NT2/D1 (cell line): ENCODE measurements around the gene ITCH.

Experiments
- DNase-seq: peaks from one replicate; pipeline ENCODE4 v3.0.0-alpha.2; 2011; ENCODE audit warnings: low read depth, low spot score
- H3K27me3 ChIP-seq: 2 replicates; pipeline ENCODE4 v1.6.0; 2011; ENCODE audit warnings: mild to moderate bottlenecking; ENCODE audit not compliant: insufficient read length, insufficient read depth
- H3K36me3 ChIP-seq: 2 replicates; pipeline ENCODE4 v1.6.1; 2011; ENCODE audit warnings: mild to moderate bottlenecking, low read length, mixed read lengths; ENCODE audit not compliant: insufficient read depth, insufficient read length
- H3K4me1 ChIP-seq: 2 replicates; pipeline ENCODE4 v1.5.1; 2011; ENCODE audit not compliant: insufficient read depth, insufficient read length
- H3K4me3 ChIP-seq: 2 replicates; pipeline ENCODE4 v1.5.1; 2011; ENCODE audit warnings: low read depth; ENCODE audit not compliant: insufficient read length
- H3K9ac ChIP-seq: 2 replicates; pipeline ENCODE4 v1.6.0; 2011; ENCODE audit warnings: low read depth; ENCODE audit not compliant: insufficient read length
- H3K9me3 ChIP-seq: 2 replicates; pipeline ENCODE4 v1.5.1; 2011; ENCODE audit warnings: mild to moderate bottlenecking, low read length; ENCODE audit not compliant: insufficient read depth
- SUZ12 ChIP-seq: IDR thresholded peaks from 2 replicates; pipeline ENCODE4 v1.6.1; 2011; ENCODE audit not compliant: insufficient read length, insufficient read depth; ENCODE audit errors: extremely low read depth
- YY1 ChIP-seq: IDR thresholded peaks from 2 replicates; pipeline ENCODE4 v1.6.1; 2011; ENCODE audit not compliant: insufficient read length, insufficient read depth
- ZNF274 ChIP-seq: IDR thresholded peaks from 2 replicates; pipeline ENCODE4 v1.6.1; 2011; ENCODE audit warnings: mild to moderate bottlenecking, low read depth, low read length

Gene ITCH

DNA sequence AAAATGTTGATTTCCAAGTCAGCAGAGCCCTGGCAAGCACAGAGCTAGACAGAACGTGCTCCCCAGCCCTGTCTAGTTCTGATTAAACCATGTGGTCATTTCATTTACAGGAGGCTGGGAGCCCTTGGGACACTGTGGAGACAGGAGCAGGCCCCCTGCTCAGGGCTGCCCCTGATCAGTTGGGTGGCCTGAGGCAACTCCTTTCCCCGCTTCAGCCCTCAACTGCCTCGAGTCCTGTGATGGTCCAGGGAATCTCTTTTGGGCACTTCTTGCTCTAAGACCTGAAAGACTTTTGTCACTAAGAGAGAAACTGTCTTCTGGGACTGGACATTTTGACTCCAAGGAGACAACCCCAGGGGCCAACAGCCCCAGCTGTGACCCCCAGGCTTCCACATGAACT lies 166.7 kb downstream of the ITCH start:
- no peak overlapping the region for H3K4me3 ChIP-seq
- no peak for DNase-seq
- no peaks in the 10 kb centered on the region for H3K9me3 ChIP-seq
- TF ChIP-seq YY1 (no peak), ZNF274 (no peak), SUZ12 (no peak)
- peaks cover 80% of the 10 kb centered on the region for H3K36me3 ChIP-seq
- H3K4me1 ChIP-seq: peaks cover 6% of the 10 kb centered on the region
- no peaks in the 10 kb centered on the region for H3K27me3 ChIP-seq
- H3K9ac ChIP-seq: no peak overlapping the region

DNA sequence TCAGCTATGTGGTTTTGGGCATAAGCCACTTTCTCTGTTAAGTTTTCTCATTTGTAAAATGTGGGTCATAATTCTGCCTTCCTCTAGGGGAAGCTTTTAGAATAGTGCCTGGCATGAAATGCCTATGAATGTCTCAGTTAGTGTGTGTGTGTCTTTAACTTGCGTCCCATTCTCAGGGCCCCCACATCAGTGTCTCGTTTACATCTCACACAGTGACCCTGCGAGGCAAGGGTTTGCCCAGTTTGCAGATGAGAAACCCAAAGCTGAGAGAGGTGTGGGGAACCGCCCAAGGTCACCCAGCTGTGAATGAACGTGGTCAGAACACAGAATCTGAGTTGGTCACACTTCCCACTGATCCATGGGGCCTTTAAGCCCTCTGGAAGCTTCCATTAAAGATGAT lies 167.3 kb downstream of the ITCH start:
- peaks cover 6% of the 10 kb centered on the region for H3K4me1 ChIP-seq
- TF ChIP-seq ZNF274 (no peak), YY1 (no peak), SUZ12 (no peak)
- no peaks in the 10 kb centered on the region for H3K9me3 ChIP-seq
- no peak overlapping the region for H3K4me3 ChIP-seq
- no peak overlapping the region for H3K9ac ChIP-seq
- no peaks in the 10 kb centered on the region for H3K27me3 ChIP-seq
- no peak for DNase-seq
- H3K36me3 ChIP-seq: peaks cover 86% of the 10 kb centered on the region

DNA sequence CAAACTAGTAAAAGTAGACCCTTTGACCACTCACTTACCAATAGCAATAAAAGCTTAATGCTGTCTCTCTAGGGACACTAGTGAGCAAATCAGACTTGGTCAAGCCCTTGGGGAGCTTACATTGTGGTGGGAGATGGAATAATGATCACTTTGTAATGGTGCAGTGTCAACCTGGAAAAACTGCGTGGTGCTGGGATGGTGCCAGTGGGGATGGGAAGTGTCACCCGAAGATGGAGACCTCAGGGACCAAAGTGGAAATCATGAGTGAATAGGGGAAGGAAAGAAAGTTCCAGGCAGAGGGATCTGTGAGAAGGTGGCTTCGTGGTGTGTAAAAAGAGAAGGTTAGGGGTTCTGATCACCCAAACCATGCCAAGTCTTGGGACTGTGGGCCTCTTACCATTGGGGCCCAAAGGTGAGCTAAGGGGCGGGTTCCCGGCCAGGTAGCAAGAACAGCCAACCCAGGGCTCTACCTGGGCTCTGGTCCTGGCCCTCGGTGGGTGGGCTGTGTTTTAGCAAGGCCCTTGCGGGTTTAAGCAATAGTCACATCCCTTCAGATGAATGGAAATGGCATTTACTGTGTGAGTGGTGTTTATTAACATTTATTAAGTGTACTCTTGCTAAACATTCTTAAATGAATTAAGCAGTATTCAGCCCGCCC lies 168.7 kb downstream of the ITCH start:
- no peaks in the 10 kb centered on the region for H3K9me3 ChIP-seq
- no peak for TF ChIP-seq SUZ12
- TF ChIP-seq ZNF274: no peak
- no peak for TF ChIP-seq YY1
- no peaks in the 10 kb centered on the region for H3K27me3 ChIP-seq
- H3K36me3 ChIP-seq: peaks cover 88% of the 10 kb centered on the region
- no peaks in the 10 kb centered on the region for H3K4me1 ChIP-seq
- no peak overlapping the region for H3K9ac ChIP-seq
- DNase-seq: no peak
- H3K4me3 ChIP-seq: no peak overlapping the region

DNA sequence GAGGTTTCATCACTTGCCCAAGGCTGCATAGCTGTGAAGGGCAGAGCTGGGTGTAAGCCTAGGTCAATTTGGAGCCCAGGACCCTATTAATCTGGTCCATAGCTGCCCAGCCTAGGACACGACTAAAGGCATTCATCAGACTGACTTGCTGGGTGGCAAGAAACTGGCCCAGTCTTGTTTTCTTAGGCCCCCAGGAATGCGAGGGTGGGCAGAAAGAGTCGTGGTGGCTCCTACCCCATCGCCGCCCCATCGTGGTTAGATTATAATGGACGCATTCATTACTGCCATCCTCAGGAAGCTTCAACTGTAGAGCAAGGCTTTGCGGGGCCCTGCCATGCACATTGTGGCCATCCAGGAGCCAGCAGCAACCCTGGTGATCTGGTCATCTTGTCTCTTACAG lies 169.2 kb downstream of the ITCH start:
- H3K9me3 ChIP-seq: no peaks in the 10 kb centered on the region
- TF ChIP-seq SUZ12 (no peak), ZNF274 (no peak), YY1 (no peak)
- DNase-seq: no peak
- no peaks in the 10 kb centered on the region for H3K4me1 ChIP-seq
- H3K36me3 ChIP-seq: peaks cover 88% of the 10 kb centered on the region
- H3K9ac ChIP-seq: no peak overlapping the region
- no peaks in the 10 kb centered on the region for H3K27me3 ChIP-seq
- H3K4me3 ChIP-seq: no peak overlapping the region

DNA sequence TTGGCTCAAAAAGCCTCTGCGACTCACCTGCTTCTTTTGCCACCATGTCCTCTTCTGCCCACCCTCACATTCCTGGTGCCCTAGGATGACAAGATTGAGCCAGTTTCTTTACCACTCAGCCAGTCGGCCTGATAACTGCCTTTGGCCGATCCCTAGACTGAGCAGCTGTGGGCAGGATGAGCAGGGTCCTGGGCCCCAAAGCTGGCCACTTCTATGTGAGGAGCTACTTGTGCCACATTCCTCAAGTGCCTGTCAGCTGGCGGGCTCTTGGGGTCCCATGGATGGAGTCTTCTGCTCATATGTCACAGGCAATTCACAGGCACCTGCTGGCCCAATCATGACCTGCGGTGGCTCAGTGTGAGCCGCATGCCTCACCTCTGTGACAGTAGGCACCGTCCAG lies 169.7 kb downstream of the ITCH start:
- Histone ChIP-seq H3K4me1 (peaks cover 2% of the 10 kb centered on the region), H3K36me3 (peaks cover 88% of the 10 kb centered on the region), H3K9me3 (no peaks in the 10 kb centered on the region), H3K9ac (no peak overlapping the region), H3K4me3 (no peak overlapping the region), H3K27me3 (no peaks in the 10 kb centered on the region)
- TF ChIP-seq ZNF274: no peak
- no peak for TF ChIP-seq YY1
- no peak for TF ChIP-seq SUZ12
- no peak for DNase-seq

DNA sequence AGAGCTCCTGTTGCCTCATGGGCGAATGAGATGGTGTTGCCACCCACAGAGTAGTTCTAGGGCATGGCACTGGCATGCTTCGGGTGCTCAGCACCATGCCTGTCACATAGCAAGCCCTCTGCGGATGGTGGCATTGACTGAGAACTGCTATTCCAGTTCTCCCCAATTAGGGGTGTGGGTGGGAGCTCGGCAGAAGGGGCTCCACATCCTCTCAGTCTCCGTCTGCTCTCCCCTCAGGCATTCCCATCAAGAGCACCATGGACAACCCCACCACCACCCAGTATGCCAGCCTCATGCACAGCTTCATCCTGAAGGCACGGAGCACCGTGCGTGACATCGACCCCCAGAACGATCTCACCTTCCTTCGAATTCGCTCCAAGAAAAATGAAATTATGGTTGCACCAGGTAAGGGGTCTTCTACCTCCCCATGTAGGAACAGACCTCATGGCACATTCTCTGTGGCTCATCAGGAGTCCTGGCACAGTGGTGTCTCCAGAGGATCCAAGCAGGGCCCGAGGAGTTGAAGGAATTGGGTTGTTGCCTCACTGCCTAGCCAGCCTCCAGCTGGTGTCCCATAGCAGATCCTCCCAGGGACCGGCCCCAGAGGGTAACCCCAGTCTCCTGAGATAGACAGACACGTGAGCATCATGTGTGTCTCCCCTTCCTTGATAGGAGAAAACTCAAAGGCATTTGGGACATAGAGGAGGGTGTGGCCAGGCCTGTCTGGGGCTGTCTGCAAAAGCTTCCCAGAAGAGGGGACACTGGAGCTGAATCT lies 171.5 kb downstream of the ITCH start:
- no peaks in the 10 kb centered on the region for H3K9me3 ChIP-seq
- no peak for TF ChIP-seq SUZ12
- no peak for TF ChIP-seq ZNF274
- no peak for TF ChIP-seq YY1
- H3K27me3 ChIP-seq: no peaks in the 10 kb centered on the region
- no peak overlapping the region for H3K9ac ChIP-seq
- H3K4me1 ChIP-seq: peaks cover 2% of the 10 kb centered on the region
- no peak for DNase-seq
- no peak overlapping the region for H3K4me3 ChIP-seq
- H3K36me3 ChIP-seq: peaks cover 89% of the 10 kb centered on the region

DNA sequence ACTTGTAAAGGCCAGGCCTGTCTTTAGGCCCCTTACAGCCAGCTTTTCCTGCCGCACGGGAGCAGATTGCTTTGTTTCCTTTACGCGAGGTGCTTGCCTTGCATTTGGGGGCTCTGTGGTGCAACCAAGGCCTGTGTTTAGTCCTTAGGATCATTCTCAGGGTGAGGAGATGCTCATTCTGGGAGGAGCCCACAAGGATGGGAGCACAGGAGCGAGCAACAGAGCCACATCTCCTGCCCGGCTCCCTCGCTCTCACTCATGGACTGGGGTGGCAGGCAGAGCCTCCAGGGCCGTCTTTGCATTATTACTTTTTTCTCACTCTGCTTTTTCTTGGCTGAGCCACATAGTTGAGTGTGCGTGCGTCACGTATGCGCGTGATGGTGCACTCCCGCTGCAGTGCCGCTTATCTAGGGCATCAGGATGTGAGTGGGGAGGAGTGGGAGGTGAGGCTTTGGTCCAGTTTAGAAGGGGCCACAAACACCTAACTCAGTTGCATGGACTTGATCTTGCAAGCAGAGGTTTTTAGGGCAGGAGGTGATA lies 172.3 kb downstream of the ITCH start:
- TF ChIP-seq SUZ12: no peak
- TF ChIP-seq YY1: no peak
- TF ChIP-seq ZNF274: no peak
- Histone ChIP-seq H3K36me3 (peaks cover 89% of the 10 kb centered on the region), H3K4me1 (peaks cover 2% of the 10 kb centered on the region), H3K4me3 (no peak overlapping the region), H3K27me3 (no peaks in the 10 kb centered on the region), H3K9me3 (no peaks in the 10 kb centered on the region), H3K9ac (no peak overlapping the region)
- DNase-seq: no peak
